ENCODE results near the gene SCN7A.
"Not testable (repeated sequence)": the region's sequence is repeated elsewhere in the genome, so short reads cannot be mapped to it uniquely, and the experiment has no call there.

SCN7A gene

DNA sequence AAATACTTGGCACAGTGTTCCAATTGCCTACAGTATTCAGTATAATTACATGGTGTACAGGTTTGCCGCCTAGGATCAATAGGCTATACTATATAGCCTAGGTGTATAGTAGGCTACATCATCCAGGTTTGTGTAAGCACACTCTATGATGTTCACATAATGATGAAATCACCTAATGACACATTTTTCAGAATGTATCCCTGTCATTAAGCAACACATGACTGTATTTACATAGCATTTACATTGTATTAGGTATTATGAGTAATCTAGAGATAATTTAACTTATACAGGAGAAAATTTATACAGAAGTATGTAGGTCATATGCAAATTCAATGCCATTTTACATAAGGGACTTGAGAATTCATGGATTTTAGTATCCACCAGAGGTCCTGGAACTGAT, 35.4 kb downstream of the SCN7A start:
- H2AFZ ChIP-seq (ENCODE audit: low read depth, low read length, severe bottlenecking), result no peak overlapping the region

DNA sequence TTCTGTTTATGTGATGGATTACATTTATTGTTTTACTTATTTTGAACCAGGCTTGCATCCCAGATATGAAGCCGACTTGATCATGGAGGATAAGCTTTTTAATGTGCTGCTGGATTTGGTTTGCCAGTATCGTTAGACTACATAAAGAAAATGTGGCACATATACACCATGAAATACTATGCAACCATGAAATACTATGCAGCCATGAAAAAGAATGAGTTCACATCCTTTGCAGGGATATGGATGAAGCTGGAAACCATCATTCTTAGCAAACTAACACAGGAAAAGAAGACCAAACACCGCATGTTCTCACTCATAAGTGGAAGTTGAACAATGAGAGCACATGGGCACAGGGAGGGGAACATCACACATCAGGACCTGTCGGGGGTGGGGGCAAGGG, 38.2 kb downstream of the SCN7A start:
- H3K9ac ChIP-seq (ENCODE audit: low read length); H3K4me3 ChIP-seq (ENCODE audit: insufficient read depth, low read length, poor library complexity, severe bottlenecking); H3K36me3 ChIP-seq (ENCODE audit: low read length); H2AFZ ChIP-seq (ENCODE audit: low read depth, low read length, severe bottlenecking); H3K4me2 ChIP-seq (ENCODE audit: low read depth, low read length, poor library complexity, severe bottlenecking); H3K9me3 ChIP-seq (ENCODE audit: insufficient read depth, low read length); H3K27ac ChIP-seq (ENCODE audit: low read depth, low read length); H3F3A ChIP-seq (ENCODE audit: insufficient read depth); H3K27me3 ChIP-seq (ENCODE audit: low read length); H3K9me2 ChIP-seq (replicated peaks; ENCODE audit: insufficient read depth, low read length); H4K20me1 ChIP-seq (ENCODE audit: low read depth, low read length); H3K79me2 ChIP-seq (ENCODE audit: insufficient read depth, low read length): not testable (repeated sequence)

More for the DNA sequence above, 35.4 kb downstream of the SCN7A start:
- Histone ChIP-seq H3K9me2 (replicated peaks; ENCODE audit: insufficient read depth, low read length) (no peaks in the 10 kb centered on the region), H3K27me3 (ENCODE audit: low read length) (no peaks in the 10 kb centered on the region), H3K27ac (ENCODE audit: low read depth, low read length) (no peak overlapping the region), H4K20me1 (ENCODE audit: low read depth, low read length) (no peaks in the 10 kb centered on the region), H3K9me3 (ENCODE audit: insufficient read depth, low read length) (no peaks in the 10 kb centered on the region), H3K4me3 (ENCODE audit: insufficient read depth, low read length, poor library complexity, severe bottlenecking) (no peak overlapping the region), H3K9ac (ENCODE audit: low read length) (no peak overlapping the region), H3K79me2 (ENCODE audit: insufficient read depth, low read length) (no peaks in the 10 kb centered on the region), H3K4me2 (ENCODE audit: low read depth, low read length, poor library complexity, severe bottlenecking) (no peak overlapping the region), H3K36me3 (ENCODE audit: low read length) (no peaks in the 10 kb centered on the region), H3F3A (ENCODE audit: insufficient read depth) (no peaks in the 10 kb centered on the region)
- no peak for TF ChIP-seq EZH2phosphoT487 (conservative IDR thresholded peaks at IDR 0.05; ENCODE audit: low read length)
- TF ChIP-seq, protein P1, sequence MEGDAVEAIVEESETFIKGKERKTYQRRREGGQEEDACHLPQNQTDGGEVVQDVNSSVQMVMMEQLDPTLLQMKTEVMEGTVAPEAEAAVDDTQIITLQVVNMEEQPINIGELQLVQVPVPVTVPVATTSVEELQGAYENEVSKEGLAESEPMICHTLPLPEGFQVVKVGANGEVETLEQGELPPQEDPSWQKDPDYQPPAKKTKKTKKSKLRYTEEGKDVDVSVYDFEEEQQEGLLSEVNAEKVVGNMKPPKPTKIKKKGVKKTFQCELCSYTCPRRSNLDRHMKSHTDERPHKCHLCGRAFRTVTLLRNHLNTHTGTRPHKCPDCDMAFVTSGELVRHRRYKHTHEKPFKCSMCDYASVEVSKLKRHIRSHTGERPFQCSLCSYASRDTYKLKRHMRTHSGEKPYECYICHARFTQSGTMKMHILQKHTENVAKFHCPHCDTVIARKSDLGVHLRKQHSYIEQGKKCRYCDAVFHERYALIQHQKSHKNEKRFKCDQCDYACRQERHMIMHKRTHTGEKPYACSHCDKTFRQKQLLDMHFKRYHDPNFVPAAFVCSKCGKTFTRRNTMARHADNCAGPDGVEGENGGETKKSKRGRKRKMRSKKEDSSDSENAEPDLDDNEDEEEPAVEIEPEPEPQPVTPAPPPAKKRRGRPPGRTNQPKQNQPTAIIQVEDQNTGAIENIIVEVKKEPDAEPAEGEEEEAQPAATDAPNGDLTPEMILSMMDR (IDR thresholded peaks at IDR 0.05; ENCODE audit: insufficient read depth, low read length, poor library complexity, severe bottlenecking), result no peak

DNA sequence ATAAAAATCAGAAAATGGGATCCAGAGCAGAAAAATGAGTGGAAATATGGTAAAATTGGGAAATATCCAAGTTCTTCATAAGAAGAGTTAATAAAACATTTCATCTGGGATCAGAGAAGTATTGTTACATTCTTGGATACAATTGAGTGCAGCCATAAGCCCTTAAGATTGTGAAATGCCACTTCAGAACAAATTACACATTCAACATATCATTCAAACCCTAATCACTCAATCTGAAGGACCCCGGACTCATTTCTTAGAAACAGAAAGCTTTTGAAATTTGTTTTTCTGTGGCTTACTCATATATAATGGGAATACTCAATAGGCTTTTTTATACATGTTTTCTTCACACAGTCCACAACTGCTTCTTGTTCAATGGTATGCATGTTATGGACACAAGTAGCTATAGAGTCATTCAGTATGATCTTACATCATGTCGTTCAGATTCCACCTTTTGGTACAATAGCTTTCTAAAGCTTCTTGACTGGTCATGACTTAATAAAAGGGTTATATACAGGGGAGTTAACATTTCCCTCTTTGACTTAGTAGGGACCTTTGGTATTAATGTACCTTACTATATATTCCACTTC, 39.9 kb downstream of the SCN7A start:
- H2AFZ ChIP-seq (ENCODE audit: low read depth, low read length, severe bottlenecking), result no peak overlapping the region
- H3K79me2 ChIP-seq (ENCODE audit: insufficient read depth, low read length), result no peaks in the 10 kb centered on the region
- no peak overlapping the region for H3K4me3 ChIP-seq (ENCODE audit: insufficient read depth, low read length, poor library complexity, severe bottlenecking)

DNA sequence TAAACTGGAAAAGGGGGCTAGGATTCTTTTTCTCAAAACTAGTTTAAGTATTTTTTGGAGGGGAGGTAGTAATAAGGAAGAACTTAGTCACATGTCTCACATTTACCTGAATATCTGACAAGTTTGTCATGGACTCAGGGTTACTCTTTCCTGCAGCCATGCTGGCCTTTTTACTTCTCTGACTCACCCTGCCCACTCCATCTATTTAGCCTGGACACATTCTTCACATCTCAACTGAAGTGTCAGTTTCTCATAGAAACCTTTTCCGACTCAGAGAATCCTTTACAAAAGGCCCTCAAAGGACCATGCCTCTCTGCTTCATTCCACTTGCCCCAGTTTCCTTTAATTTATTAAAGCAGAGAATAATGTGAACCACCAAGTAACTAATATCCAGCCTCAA, 42.6 kb downstream of the SCN7A start:
- no peaks in the 10 kb centered on the region for H3K27me3 ChIP-seq (ENCODE audit: low read length)
- H3K27ac ChIP-seq (ENCODE audit: low read depth, low read length), result no peak overlapping the region
- no peak overlapping the region for H3K4me2 ChIP-seq (ENCODE audit: low read depth, low read length, poor library complexity, severe bottlenecking)
- H2AFZ ChIP-seq (ENCODE audit: low read depth, low read length, severe bottlenecking), result no peak overlapping the region
- no peak overlapping the region for H3K4me3 ChIP-seq (ENCODE audit: insufficient read depth, low read length, poor library complexity, severe bottlenecking)
- H3K36me3 ChIP-seq (ENCODE audit: low read length), result no peaks in the 10 kb centered on the region
- H3K9me3 ChIP-seq (ENCODE audit: insufficient read depth, low read length), result no peaks in the 10 kb centered on the region
- TF ChIP-seq EZH2phosphoT487 (conservative IDR thresholded peaks at IDR 0.05; ENCODE audit: low read length), result no peak
- TF ChIP-seq, protein P1 (IDR thresholded peaks at IDR 0.05; ENCODE audit: insufficient read depth, low read length, poor library complexity, severe bottlenecking), result no peak
- no peaks in the 10 kb centered on the region for H3K79me2 ChIP-seq (ENCODE audit: insufficient read depth, low read length)
- H3F3A ChIP-seq (ENCODE audit: insufficient read depth), result no peaks in the 10 kb centered on the region
- H3K9ac ChIP-seq (ENCODE audit: low read length), result no peak overlapping the region
- H3K9me2 ChIP-seq (replicated peaks; ENCODE audit: insufficient read depth, low read length), result no peaks in the 10 kb centered on the region
- H4K20me1 ChIP-seq (ENCODE audit: low read depth, low read length), result no peaks in the 10 kb centered on the region

More for the DNA sequence above, 39.9 kb downstream of the SCN7A start:
- Histone ChIP-seq H4K20me1 (ENCODE audit: low read depth, low read length) (no peaks in the 10 kb centered on the region), H3K9me2 (replicated peaks; ENCODE audit: insufficient read depth, low read length) (no peaks in the 10 kb centered on the region), H3K27me3 (ENCODE audit: low read length) (no peaks in the 10 kb centered on the region), H3K36me3 (ENCODE audit: low read length) (no peaks in the 10 kb centered on the region), H3F3A (ENCODE audit: insufficient read depth) (no peaks in the 10 kb centered on the region), H3K9ac (ENCODE audit: low read length) (no peak overlapping the region), H3K4me2 (ENCODE audit: low read depth, low read length, poor library complexity, severe bottlenecking) (no peak overlapping the region), H3K27ac (ENCODE audit: low read depth, low read length) (no peak overlapping the region), H3K9me3 (ENCODE audit: insufficient read depth, low read length) (no peaks in the 10 kb centered on the region)
- TF ChIP-seq EZH2phosphoT487 (conservative IDR thresholded peaks at IDR 0.05; ENCODE audit: low read length), result no peak
- TF ChIP-seq, protein P1 (IDR thresholded peaks at IDR 0.05; ENCODE audit: insufficient read depth, low read length, poor library complexity, severe bottlenecking), result no peak
